Mucosa of gallbladder (tissue), 1 donor: ENCODE measurements around the gene TGM6. TPM values are rescaled to one million over a fixed set of nuclear protein-coding genes. Genes with fewer than 3 reads are reported as not detected.
A peak's percentile ranks its signal among the peaks of the same experiment; 100 is the strongest.

Source experiments
- DNase-seq: peaks from one replicate; pipeline ENCODE4 v3.0.0-alpha.2; 2020; ENCODE audit warnings: low spot score
- total RNA-seq: library from RNA; stranded (reverse); gene quantifications from one replicate; pipeline ENCODE4 v1.2.1, GENCODE V29; 2021
- donor health status: DM: no; HTN: no; CAD: no.

The TGM6 gene
- total RNA-seq, 1 donor from 2014 or later = not detected

- no peak for DNase-seq
Observed at GRCh38 chr20:2455771-2456497, 75.2 kb downstream of the TGM6 start.

GRCh38 chr20:2458919-2459499 lies 78.3 kb downstream of the TGM6 start:
- DNase-seq = no peak

- DNase-seq = no peak
Observed at GRCh38 chr20:2459981-2460751, 79.5 kb downstream of the TGM6 start.

- no peak for DNase-seq
Observed at GRCh38 chr20:2460752-2461424, 80.2 kb downstream of the TGM6 start.

GRCh38 chr20:2462484-2462883 lies 81.8 kb downstream of the TGM6 start:
- no peak for DNase-seq

GRCh38 chr20:2463616-2464365 lies 83.1 kb downstream of the TGM6 start:
- no peak for DNase-seq

GRCh38 chr20:2465100-2465499 lies 84.4 kb downstream of the TGM6 start:
- no peak for DNase-seq

- DNase-seq = no peak
Observed at GRCh38 chr20:2467412-2467811, 86.7 kb downstream of the TGM6 start.

- DNase-seq = no peak
Observed at GRCh38 chr20:2468581-2469407, 88.1 kb downstream of the TGM6 start.

- DNase-seq = peak; percentile 22
Observed at GRCh38 chr20:2469991-2470422, 89.3 kb downstream of the TGM6 start.

GRCh38 chr20:2470423-2471193 lies 89.9 kb downstream of the TGM6 start, which contains the start of gene SNRPB:
Gene SNRPB, minus strand, starts transcription at chr20:2470789. Its CDS starts 99 bp downstream, at chr20:2470690.
- DNase-seq = peak; percentile 97

GRCh38 chr20:2473516-2473915 lies 92.8 kb downstream of the TGM6 start:
- no peak for DNase-seq

- no peak for DNase-seq
Observed at GRCh38 chr20:2475850-2476741, 95.4 kb downstream of the TGM6 start.

- DNase-seq = no peak
Observed at GRCh38 chr20:2476742-2477615, 96.3 kb downstream of the TGM6 start.

- DNase-seq = no peak
Observed at GRCh38 chr20:2480381-2480780, 99.7 kb downstream of the TGM6 start.
